DMS 273 (cell line): ENCODE data around the gene TMEM107.

Experiments used
- DNase-seq: peaks from one replicate; lab custom pipeline; 2025; ENCODE audit not compliant: unreplicated experiment; lab: John Stamatoyannopoulos, UW

Gene TMEM107

DNA sequence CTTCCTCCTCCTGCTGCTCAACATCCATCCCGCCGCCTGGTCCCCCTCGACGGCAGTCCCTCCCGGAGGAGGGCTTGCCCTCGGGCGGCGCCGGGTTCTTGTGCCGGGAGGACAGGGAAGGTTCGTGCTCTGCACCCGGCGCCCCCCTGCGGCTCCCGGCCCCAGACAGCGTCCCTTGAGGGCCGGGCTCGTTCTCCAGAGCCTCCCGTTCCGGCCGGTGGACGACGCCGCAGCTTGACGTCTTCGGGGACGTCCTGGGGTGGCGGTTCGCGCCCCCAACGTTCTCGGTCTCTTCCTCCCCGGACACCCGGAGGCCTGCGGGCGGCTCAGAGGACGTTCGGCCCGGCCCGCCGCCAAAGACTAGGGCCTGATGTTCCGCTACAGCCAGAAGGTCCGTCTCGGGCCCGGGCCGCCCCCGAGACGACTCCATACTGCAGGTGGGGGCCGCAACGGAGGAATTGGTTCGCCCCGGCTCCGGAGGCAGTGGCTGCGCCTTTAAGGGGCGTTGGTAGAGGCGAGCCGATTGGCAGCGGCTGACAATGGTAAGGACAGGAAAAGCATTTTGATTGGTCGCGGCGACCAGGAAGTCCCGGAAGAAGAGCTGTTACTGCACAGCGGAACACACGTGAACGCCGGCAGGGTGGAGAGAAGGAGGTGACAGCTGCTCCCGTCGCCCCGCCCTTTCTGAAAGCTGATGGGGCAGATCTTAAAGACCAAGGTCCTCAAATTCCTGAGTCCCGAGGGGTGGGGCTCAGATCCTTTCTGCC lies 13.7 kb upstream of the TMEM107 start, which contains the start of gene BORCS6:
BORCS6 (minus strand) TSS at position 470 of the 767 bp plus-strand sequence; CDS start at position 430, 40 bp downstream.
- peak; percentile 97 for DNase-seq

GRCh38 chr17:8189041-8189710 lies 13.0 kb upstream of the TMEM107 start:
- no peak for DNase-seq

DNA sequence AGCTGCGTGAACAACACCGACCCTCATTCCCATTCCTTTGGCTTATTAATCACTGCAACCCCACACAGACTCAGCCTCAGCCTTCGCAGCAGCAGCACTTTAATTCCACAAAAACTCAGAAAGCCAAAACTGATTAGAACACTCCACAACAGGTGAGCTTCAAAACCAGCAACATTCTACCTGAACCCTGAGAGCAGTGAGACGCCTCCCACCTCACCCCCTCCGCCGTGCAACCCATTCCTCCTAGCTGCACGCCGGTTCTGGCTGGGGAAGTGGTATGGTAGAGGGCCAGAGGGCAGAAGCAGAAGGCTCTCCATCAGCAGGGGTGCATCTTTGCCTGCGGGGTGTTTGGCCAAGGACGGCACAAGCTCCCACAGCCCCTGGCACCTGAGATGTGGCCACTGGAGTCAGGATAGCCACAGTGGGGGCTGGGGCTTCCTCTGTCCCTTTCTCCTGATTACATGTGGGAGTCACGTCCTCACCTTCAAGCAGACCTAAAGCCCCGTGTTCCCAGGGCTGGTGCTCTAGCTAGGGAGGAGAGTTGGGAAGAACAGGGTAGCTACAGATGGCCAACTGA lies 12.2 kb upstream of the TMEM107 start:
- DNase-seq = peak; percentile 30

- DNase-seq = peak; percentile 98
Observed at GRCh38 chr17:8187517-8188262, 11.5 kb upstream of the TMEM107 start.

- DNase-seq = peak; percentile 97
Observed at GRCh38 chr17:8186787-8187516, 10.8 kb upstream of the TMEM107 start.

GRCh38 chr17:8186446-8186786 lies 10.2 kb upstream of the TMEM107 start:
- no peak for DNase-seq

DNA sequence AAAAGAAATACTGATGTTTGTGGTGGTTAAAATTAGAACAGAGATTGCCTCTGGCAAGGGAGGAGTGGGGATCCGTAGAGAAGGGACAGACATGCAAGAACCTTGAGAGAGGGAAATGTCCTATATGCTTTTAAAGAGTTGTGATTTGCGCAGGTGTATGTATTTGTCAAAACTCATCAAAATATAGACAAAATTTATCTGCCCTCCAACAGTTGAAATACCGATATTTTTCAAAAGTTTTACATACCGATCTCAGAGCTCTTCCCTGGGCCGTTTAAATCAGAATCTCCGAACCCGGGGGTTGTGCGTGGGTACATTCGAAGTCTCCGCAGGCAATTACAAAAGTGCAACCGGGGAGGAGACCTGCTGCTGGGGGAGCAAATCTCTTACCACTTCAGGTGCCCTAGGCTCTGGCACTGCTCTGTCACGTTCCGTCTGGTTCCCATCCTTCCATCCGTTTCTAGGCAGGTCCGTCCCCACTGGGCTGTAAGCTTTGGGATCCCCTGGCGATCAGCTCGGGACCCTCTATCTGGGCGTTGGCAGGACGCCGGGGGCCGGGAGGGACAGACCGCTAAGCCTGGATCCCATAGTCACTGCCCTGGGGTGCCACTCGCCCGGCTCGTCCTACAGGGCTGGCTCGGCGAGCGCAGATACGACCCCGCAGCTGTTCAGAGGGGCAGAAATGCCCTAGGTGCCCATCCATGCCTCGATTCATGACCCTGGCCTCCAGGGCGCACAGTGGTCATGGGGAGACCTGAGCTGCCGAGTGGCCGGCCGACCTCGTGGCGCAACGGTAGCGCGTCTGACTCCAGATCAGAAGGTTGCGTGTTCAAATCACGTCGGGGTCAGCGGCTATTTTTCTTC lies 9.6 kb upstream of the TMEM107 start:
- peak; percentile 83 for DNase-seq

- no peak for DNase-seq
Observed at GRCh38 chr17:8176998-8177731, 985 bp upstream of the TMEM107 start.

DNA sequence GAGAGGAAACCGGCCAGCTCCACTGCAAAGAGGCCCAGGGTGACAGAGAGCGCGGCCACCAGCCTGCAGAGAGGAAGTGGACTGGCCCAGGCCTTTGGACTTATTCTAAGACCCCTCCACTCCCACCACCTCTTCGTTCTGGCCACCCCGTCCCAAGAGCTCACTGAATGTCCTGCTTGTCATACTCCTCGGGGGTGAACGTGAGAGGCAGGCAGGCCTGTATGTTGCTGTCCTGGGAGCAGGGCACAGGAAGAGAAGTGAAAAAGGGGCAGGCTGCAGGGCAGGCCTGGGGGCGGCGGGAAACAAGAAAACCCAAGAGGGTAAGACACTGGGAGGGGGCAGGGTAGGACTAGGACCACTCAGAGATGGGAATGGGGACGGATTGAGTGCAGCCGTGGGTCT lies 384 bp downstream of the TMEM107 start:
- DNase-seq = no peak

DNA sequence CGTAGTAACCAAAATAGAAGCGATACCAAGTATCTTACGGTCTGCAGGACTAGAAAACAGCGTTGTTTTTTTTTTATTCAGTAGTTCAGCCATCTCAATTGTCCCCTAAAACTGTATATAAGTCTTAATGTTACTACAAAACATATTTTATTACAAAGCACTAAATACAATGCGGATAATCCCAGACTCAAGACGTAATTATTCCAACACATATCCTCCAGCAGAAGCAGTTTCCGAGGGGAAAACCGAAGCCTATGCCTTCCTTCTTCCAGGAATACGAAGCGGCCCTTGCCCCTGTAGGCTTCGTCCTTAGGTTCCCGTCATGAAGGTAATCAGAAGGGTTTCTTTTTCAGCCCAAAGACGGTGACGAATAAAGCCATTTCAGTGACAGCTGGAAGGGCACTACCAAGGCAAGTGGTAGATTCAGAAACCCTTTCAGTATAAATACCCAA lies 2.3 kb downstream of the TMEM107 start:
- peak; percentile 68 for DNase-seq

- peak; percentile 95 for DNase-seq
Observed at GRCh38 chr17:8173056-8173870, 2.9 kb downstream of the TMEM107 start.

- peak; percentile 48 for DNase-seq
Observed at GRCh38 chr17:8170186-8170585, 6.0 kb downstream of the TMEM107 start.

- no peak for DNase-seq
Observed at GRCh38 chr17:8167526-8167925, 8.7 kb downstream of the TMEM107 start.

DNA sequence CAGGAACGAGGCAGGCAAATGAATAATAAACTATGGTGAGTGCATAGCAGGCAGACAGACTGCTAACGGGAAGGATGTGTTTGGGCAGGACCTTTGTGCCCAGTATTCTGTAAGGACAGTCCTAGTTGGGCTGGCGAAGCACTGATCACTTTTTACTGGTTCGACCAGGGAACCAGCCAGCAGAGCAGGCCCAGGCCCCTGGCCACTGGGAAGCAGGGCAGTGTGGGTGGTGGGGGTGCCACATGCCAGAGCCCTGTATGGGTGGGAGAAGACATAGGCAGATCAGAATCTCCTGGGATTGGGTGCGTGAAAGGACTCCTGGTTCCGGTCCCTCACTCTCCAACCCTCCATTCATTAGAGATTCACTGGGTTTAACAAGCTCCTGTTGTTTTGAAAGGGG lies 9.4 kb downstream of the TMEM107 start:
- no peak for DNase-seq

DNA sequence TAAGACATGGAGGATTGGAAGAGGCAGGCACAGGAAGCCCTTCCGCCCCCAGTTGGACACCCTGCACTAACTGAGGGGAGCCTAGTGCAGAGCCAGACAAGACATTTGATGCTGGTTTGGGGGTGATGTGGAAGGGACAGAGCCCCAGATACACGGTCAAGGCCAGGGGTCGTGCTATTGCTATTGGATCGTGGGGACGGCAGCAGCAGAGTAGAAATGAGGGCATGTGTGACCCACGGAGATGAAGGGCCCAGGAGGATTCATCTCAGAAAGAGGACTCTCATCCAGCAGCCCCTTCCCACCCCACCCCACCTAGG lies 11.4 kb downstream of the TMEM107 start:
- DNase-seq = no peak

DNA sequence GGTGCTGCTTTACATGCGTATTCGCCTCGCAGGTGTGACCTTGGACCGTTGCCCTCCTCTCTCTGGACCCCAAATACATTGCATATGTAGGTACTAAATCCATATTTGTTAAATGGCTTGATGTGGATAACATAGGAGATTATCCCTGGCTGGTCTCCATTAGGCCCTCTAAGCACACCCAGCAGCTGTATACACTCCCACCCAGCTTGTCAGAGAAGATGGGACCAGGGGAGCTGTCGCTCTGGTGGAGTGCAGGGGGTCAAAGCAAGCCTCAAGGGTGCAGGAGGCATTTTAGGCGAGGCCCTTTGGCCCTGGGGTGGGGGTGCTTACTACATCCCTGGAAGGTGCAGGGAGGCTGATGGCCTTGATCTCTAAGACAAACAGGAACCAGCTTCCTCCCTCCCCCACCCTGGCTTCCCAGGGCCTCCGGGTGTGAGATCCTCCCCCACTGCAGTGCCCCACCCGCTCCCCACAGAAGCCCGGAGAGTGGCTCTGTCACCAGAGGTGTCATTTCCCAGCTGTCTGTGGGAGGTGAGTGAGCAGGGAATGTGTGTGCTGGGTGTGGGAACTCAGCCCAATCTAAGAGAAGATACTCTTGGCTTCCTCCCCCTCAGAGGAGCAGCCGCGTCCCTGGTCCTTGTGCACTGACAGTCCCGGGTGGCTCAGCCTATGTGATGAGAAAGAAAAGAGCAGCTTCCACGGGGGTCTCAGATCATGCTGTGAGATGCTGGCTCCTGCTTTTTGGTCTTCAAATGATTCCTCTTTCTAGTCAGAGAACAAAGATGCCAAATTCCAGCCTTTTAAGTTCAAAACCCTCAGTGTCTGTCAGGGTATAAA lies 12.0 kb downstream of the TMEM107 start:
- peak; percentile 35 for DNase-seq
